NK-92 (cell line): ENCODE data around the gene HACD2.

ENCODE experiments used
- DNase-seq: peaks from one replicate; lab custom pipeline; 2025; ENCODE audit not compliant: unreplicated experiment; lab: John Stamatoyannopoulos, UW

HACD2 gene

DNA sequence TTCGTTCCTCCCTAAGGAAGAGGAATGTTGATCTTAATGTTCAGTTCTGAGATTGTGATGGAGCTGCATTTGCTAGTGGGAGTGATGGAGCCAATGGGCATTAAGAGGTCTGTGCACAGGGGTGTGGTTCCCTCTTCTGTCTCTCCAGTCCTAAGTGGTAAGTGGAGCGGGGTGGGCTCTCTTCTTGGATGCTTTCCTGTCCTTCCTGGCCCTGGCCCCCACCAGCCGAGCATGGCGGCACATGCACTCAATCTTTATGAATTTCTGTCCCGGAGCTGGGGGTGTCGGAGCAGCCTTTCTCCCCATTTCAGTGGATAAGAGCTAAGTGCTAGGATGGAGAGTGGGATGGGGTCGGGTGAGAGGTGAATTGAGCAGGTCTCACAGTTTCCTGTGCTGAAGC lies 98.4 kb downstream of the HACD2 start:
- no peak for DNase-seq

- DNase-seq: no peak
These were observed 99.3 kb downstream of the HACD2 start for GRCh38 chr3:123485551-123485950.

DNA sequence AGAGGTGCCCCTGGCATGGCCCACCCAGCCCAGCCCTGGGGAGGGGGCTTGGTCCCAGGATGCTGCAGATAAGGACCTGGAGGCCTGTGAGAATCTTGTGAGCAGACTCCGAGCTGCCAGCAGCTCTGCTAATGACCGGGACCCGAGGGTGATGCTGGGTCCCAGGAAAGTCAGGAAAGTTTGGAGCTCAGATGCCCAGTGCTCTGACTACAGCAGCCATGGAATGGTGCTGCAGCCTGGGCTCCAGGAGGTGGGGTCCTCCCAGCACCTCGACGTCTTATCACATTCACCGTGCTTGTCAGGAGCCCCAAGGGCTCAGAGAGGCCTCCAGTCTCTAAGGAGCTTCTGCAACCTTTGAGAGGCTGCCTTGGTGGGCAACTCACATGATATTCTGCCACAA lies 101.7 kb downstream of the HACD2 start:
- DNase-seq: no peak

- no peak for DNase-seq
These were observed 103.0 kb downstream of the HACD2 start for GRCh38 chr3:123481722-123482457.

DNA sequence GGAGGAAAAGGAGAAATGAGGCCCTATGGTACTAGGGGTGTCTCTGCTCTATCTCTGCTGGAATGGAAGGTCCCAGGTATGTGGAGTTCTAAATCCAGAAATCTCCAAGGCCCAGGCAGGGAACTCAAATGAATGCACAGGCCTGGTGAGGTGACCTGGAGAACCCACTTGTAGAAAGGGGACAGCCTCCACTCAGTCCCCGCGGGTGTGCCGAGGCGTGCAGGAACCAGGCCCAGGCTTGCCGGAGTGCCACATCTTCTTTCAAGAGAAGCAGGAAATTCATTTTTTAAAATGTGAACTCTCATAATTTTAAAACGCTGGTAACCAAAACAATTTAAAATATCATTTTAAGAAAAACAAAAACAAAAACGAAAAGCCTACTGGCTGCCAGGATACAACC lies 103.8 kb downstream of the HACD2 start:
- no peak for DNase-seq

DNA sequence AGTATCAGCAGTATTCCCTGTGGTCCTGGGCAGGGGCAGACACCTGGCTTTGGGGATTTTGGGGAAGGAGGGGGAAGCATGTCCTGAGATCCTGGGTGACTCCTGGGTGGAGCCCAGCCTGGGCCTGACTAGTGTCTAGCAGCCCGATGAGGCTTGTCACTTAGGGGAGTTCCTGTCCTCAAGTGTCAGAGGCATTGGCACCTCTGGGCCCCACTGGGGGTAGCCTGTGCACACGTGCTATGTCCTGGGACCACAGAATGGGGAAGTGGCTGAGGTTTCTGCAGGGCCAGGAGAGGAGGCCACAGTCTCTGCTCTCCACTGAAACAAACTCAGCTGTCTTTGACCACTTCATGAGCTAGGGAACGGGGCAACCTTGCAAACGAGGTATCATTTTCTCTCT lies 104.4 kb downstream of the HACD2 start:
- DNase-seq: no peak

DNA sequence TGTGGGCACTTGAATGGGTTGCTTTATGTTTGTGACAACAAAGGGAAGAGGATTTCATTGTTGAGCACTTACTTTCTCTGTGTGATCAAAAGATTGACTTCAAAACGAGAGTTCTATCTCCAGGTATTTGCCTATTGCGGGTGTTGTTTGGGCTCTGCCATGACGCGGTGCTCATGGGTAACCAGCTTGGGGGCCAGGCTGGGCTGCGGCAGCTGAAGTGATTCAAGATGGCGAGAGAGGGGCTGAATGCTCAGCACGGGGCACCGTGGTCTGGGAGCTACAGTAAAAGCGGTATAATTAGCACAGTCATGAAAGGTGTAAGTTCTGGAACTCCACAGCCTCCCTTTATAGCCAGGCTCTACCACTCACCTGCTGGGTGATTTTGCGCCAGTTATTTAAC lies 105.0 kb downstream of the HACD2 start:
- DNase-seq: no peak

DNA sequence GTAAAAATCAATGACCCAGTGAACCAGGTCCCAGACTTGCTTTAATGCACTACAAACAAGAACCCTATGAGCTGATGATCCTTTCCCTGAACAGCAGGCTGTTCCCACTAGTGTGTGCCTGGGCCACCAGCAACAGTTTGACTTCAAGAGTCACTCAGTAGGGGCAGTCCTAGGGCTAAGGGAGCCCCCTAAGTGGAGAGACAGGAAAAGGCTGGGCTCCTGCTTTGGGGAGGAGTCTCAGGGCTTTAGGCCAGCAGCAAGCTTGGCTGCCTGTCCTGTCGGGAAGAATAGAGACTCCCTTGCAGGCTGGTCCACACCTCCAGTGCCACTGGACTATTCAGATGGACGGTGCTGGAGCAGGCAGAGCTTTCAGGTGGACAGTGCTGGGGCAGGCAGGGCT lies 106.5 kb downstream of the HACD2 start:
- no peak for DNase-seq

GRCh38 chr3:123476967-123477750 lies 107.7 kb downstream of the HACD2 start:
- DNase-seq: no peak

DNA sequence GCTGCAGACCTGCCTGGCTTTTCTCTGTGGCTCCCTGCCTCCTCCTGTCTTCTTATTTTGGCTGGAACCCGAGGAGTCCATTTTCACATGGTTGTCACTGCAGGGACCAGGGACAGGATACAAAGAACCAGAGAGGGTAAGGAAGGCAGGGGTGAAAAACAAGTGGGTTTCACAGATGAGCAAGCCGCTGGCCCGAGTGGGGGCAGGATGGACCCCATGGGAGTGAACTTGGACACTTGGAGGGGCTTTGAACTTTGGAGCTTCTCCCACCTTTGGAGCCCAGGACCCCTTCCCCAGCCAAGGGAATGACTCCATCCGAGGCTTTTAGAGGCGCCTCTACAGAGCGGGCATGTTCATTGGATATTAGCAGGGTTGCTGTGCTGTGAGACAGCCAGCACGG lies 109.1 kb downstream of the HACD2 start:
- no peak for DNase-seq

DNA sequence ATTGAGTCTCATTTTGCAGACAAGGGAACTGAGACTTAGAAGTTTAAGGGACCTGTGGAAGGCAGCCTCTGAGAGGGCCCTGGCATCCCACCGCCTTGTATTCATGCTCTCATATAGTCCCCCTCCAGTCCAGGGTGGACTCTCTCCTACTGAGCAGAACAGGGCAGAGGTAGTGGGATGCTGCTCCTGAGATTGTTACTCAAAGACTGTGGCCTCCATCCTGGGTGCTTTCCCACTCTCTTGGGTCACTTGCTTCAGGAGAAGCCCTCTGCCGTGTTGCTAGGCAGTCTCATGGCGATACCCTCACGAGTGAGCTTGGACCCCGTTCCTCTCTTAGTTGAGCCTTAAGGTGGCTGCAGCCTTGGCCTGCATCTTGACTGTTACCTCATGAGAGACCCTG lies 113.7 kb downstream of the HACD2 start:
- DNase-seq: no peak

DNA sequence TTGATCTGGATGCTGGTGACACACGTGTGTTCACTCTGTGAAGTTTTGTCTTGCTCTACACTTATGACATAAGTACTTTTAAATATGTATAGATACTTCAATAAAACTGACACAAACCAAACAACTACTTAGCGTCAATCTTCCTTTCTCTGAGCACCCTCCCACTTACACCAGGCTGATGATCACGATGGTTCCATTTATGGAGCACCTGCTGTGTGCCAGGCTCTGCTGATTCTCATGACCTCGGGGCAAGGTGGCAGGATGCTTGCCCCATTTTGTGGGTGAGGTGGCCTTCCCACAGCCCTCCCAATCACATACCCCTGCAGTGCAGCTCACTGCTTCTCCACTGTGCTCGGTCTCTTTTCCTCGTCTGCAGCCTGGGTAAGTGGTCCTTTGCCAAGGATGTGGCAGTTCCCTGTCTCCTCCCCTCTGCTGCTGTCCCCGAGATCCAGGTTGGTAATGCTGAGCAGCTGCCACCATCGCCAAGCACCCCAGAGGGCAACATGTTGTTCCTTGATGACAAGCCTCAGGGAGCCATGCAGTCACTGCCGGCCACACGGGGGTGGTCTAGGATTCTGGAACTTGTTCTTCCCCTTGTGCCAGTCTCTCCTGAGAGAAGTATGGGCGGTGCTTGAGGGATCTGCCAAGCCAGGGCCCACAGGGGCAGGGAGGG lies 115.4 kb downstream of the HACD2 start:
- no peak for DNase-seq

DNA sequence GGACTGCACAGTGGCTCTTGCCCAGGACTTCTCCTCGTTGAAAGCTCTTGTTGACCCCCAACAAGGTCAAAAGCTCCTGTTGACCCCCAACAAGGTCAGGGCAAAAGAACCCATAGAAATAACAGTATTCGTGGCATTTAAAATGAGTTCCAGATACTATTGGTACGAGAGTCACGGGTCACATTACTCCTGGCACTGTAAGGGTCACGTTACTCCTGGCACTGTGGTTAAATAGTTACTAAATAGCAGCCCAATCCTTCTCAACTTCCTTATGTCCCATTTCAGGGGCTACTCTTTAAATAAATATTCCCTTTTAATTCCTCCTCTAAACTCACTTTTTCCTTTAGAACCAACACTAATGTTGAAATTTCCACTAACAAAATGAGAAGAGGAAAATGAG lies 117.8 kb downstream of the HACD2 start:
- no peak for DNase-seq

- DNase-seq: no peak
These were observed 120.6 kb downstream of the HACD2 start for GRCh38 chr3:123464211-123464610.

GRCh38 chr3:123459862-123460261 lies 125.0 kb downstream of the HACD2 start:
- no peak for DNase-seq

GRCh38 chr3:123458255-123458654 lies 126.6 kb downstream of the HACD2 start:
- no peak for DNase-seq

- DNase-seq: no peak
These were observed 127.0 kb downstream of the HACD2 start for GRCh38 chr3:123457841-123458240.

DNA sequence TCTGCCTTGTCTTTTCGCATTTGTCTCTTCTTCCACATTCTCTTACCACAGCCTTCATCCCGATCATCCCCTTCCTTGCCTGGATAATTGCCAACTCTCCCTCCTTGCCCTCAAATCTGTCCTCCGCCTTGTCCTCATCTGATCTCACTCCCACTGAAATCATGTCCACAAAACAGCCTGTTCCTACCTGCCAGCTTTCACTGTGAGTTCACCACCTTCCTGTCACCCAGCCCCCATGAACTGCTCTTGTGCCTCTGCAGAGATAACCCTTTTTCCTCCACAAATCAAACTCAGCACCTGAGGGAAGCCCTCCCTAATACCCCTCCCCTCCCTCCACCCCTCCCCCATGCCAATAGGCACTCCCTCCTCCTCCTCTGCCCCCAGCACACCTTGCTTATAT lies 131.2 kb downstream of the HACD2 start:
- no peak for DNase-seq

DNA sequence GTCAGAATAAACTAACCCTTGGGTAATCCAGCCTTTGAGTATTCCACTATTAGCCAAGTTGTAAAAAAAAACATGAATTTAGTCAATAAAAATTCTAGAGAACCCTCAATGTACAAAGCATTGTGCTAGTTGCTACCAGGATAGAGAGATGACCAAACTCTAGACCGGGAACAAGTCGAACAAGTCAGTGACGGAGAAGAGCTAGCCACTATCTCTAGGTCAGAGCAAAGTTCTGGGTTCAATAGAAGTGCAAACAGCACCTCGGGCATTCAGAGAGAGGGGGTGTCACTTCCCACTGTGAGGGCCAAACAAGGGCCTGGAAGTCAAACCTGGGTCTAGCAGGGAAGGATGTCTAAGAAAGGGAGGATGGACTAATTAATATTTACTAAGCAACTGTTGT lies 133.7 kb downstream of the HACD2 start:
- no peak for DNase-seq

DNA sequence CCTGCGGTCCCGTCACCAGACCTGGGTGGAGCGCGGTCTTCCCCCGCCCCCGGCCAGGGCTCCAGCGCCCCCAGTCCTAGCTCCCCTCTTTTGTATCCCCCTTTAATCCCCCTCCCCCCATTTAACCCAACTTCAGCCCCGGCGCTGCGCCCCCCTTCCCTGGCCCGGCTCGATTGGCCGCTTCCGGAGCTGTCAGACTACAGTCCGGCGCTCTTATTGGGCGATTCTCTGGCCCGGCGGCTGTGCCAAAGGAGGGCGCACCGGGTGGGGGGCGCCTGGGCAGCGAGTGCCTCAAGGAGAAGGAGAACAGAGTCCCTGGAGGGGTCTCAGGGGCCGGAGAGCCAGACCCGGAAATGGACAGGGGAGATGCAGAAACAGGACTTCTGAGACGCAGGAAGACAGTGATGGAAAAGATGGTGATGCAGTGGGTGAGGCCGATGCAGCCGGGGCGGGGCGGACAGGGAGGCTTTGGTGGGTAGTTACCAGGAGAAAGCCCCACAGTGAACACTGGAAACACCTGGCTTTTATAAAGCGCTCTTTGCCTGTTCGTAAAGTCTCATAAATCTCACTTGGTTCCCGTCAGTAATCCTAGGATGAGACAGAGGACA lies 134.8 kb downstream of the HACD2 start:
- DNase-seq: no peak

DNA sequence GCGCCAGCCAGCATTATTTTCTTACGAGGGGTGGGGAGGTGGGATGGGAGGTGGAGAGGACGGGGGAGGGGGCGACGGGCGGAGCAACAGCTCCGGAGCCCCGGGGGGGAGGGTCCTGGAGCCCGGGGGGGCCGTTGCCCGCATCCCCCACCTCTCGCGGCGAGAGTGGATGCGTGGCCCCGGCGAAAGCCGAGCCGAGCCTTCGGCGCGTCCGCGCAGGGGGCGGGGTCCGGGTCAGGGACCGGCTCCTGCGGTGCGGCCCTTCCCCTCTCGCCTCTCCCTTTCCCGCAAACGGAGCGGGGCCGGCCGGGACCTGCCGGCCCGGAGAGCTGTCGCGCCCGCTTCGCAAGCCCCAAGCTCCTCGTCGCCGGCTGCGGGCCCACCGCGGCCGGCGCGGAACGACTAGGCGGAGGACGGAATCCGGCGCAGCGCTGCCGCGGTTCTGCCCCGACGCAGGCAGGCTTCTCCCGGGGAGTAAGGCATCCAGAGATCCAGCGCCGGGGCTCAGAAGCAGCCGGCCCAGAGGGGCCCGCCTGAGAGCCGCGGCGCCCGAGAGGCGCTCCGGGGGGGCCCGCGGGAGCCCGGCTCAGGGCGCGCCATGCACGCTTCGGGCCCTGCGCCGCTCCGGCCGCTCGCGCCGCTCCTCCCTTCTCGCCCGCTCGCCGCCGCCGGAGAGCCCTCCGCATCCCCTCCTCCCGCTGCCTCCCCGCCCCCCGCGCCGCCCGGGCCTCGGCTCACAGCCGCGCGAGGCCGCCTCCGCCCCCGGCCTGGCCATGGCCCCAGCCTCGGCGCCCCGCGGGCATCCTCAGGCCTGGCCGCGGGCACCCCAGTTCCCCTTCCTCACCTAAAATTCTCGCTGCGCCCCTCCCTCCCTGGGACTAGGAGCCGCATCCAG lies 135.5 kb downstream of the HACD2 start:
- no peak for DNase-seq
